HCT116 (cell line): Measurements from ENCODE around the gene PKNOX2. TPM values are rescaled to one million over a fixed set of nuclear protein-coding genes. Genes with fewer than 3 reads are reported as not detected.

Experiments
- ATAC-seq: fragments of 200-7000 bp; cut with Tn5 transposase; 2 replicates; pipeline ENCODE4 v1.9.1; 2020; ENCODE audit warnings: mild to moderate bottlenecking, moderate library complexity
- BruUV-seq: library from RNA; stranded (reverse); fragments of 400-500 nt; replicated peaks from 2 replicates; lab custom pipeline; 2021; lab: Mats Ljungman, UMichigan
- CTCF ChIA-PET: fragments of 300-600 bp; sonication (Branson Sonifier 250); formaldehyde crosslinking; loops from one replicate; lab custom pipeline; 2021; ENCODE audit warnings: antibody characterized with exemption; lab: Charles Lee
- POLR2A ChIA-PET: fragments of 300-600, 350-600 bp; sonication (Branson Sonifier 250); formaldehyde crosslinking; loops from one replicate; lab custom pipeline; 2021; ENCODE audit warnings: antibody characterized with exemption; lab: Charles Lee
- RAD21 ChIA-PET, 2 experiments: fragments of 300-600 bp; sonication (Branson Sonifier 250); formaldehyde crosslinking; loops; one replicate each; lab custom pipeline; 2023; ENCODE audit warnings: low total read pairs in 2 of 2; ENCODE audit not compliant: uncharacterized antibody in 2 of 2, unreplicated experiment in 2 of 2, low non-redundant PET in 1 of 2; lab: Charles Lee
- DNase-seq: peaks from one replicate; pipeline ENCODE4 v3.0.0-alpha.2; 2010; ENCODE audit warnings: low read depth, low spot score
- H2AFZ ChIP-seq: fragments of 200-600 bp; shearing (Covaris generic), sonication (generic); 2 replicates; pipeline ENCODE4 v1.6.1; 2017; ENCODE audit warnings: low read depth, mixed run types, mixed read lengths, antibody characterized with exemption, low read length; ENCODE audit not compliant: poor library complexity, severe bottlenecking
- H3K27ac ChIP-seq: 2 replicates; pipeline ENCODE4 v1.5.1; 2012; ENCODE audit warnings: low read depth, low read length
- H3K27me3 ChIP-seq: fragments of 200-600 bp; sonication (generic); 2 replicates; pipeline ENCODE4 v1.6.1; 2016; ENCODE audit warnings: mixed run types, low read length, mixed read lengths; ENCODE audit not compliant: insufficient read depth
- H3K36me3 ChIP-seq, 2 experiments: fragments of 200-500 bp in 1 of 2; fragments of 200-600 bp in 1 of 2; sonication (Bioruptor generic) in 1 of 2; sonication (generic) in 1 of 2; 2 replicates each; pipeline versions ENCODE4 v1.5.1 to v1.6.1; 2014 to 2016; ENCODE audit warnings: low read length in 2 of 2, inconsistent platforms in 1 of 2, mixed read lengths in 1 of 2, mixed run types in 1 of 2; ENCODE audit not compliant: insufficient read depth in 2 of 2, control insufficient read depth in 1 of 2
- H3K4me1 ChIP-seq, 2 experiments: fragments of 200-600 bp in 1 of 2; sonication (generic) in 1 of 2; 2 replicates each; pipeline versions ENCODE4 v1.5.1 to v1.6.1; 2012 to 2017; ENCODE audit warnings: low read length in 2 of 2, inconsistent platforms in 1 of 2, mild to moderate bottlenecking in 1 of 2, mixed read lengths in 1 of 2, mixed run types in 1 of 2, moderate library complexity in 1 of 2; ENCODE audit not compliant: insufficient read depth in 2 of 2, control insufficient read depth in 1 of 2
- H3K4me2 ChIP-seq: fragments of 200-600 bp; sonication (generic); 2 replicates; pipeline ENCODE4 v1.6.1; 2017; ENCODE audit warnings: mixed run types, low read length, mixed read lengths
- H3K4me3 ChIP-seq, 2 experiments: fragments of 200-600 bp in 1 of 2; sonication (generic) in 1 of 2; replicated peaks in 1 of 2; 2 replicates each; pipeline ENCODE4 v1.5.1; 2011 to 2016; ENCODE audit warnings: low read length in 2 of 2, control low read depth in 1 of 2, low read depth in 1 of 2, mild to moderate bottlenecking in 1 of 2, mixed read lengths in 1 of 2, mixed run types in 1 of 2
- H3K79me2 ChIP-seq: fragments of 200-600 bp; sonication (generic); 2 replicates; pipeline ENCODE4 v1.6.1; 2017; ENCODE audit warnings: mild to moderate bottlenecking, mixed run types, low read length, moderate library complexity, mixed read lengths; ENCODE audit not compliant: insufficient read depth
- H3K9ac ChIP-seq: fragments of 200-600 bp; sonication (generic); 2 replicates; pipeline ENCODE4 v1.6.1; 2016; ENCODE audit warnings: low read length, mixed read lengths
- H3K9me2 ChIP-seq: fragments of 200-600 bp; sonication (generic), shearing (Covaris generic); 2 replicates; pipeline ENCODE4 v1.6.1; 2017; ENCODE audit warnings: mixed run types, mild to moderate bottlenecking, moderate library complexity; ENCODE audit not compliant: insufficient read depth
- H3K9me3 ChIP-seq, 2 experiments: fragments of 200-500 bp in 1 of 2; fragments of 200-600 bp in 1 of 2; sonication (Bioruptor generic) in 1 of 2; sonication (generic) in 1 of 2; 2 replicates each; pipeline ENCODE4 v1.6.1; 2014 to 2017; ENCODE audit warnings: low read length in 2 of 2, mixed read lengths in 2 of 2, inconsistent platforms in 1 of 2, low read depth in 1 of 2, mild to moderate bottlenecking in 1 of 2, mixed run types in 1 of 2, moderate library complexity in 1 of 2; ENCODE audit not compliant: control insufficient read depth in 1 of 2, insufficient read depth in 1 of 2
- H4K20me1 ChIP-seq: fragments of 200-600 bp; sonication (generic), shearing (Covaris generic); 2 replicates; pipeline ENCODE4 v1.6.1; 2017; ENCODE audit warnings: mixed run types, mild to moderate bottlenecking, moderate library complexity; ENCODE audit not compliant: insufficient read depth
- CEBPB ChIP-seq: IDR thresholded peaks from 2 replicates; pipeline ENCODE4 v1.6.1; 2012; ENCODE audit warnings: low read depth
- CTCF ChIP-seq, 3 experiments: fragments of 200-600 bp in 1 of 3; sonication (generic) in 1 of 3; IDR thresholded peaks in 2 of 3; conservative IDR thresholded peaks in 1 of 3; 2 replicates each; pipeline ENCODE4 v1.5.1; 2012 to 2017; ENCODE audit warnings: low read depth in 2 of 3, low read length in 2 of 3, antibody characterized with exemption in 1 of 3, borderline replicate concordance in 1 of 3, control low read depth in 1 of 3, mild to moderate bottlenecking in 1 of 3, mixed read lengths in 1 of 3, mixed run types in 1 of 3, moderate library complexity in 1 of 3; ENCODE audit not compliant: insufficient read depth in 1 of 3
- EZH2 ChIP-seq: fragments of 200-600 bp; sonication (generic); IDR thresholded peaks from 2 replicates; pipeline ENCODE4 v1.6.1; 2017; ENCODE audit warnings: antibody characterized with exemption, mixed run types
- FOSL1 ChIP-seq: IDR thresholded peaks from 2 replicates; pipeline ENCODE4 v1.6.1; 2012; ENCODE audit warnings: low read depth
- JUND ChIP-seq: IDR thresholded peaks from 2 replicates; pipeline ENCODE4 v1.6.1; 2012
- MAX ChIP-seq: IDR thresholded peaks from 2 replicates; pipeline ENCODE4 v1.6.1; 2012
- POLR2A ChIP-seq: IDR thresholded peaks from 2 replicates; pipeline ENCODE4 v1.7.0; 2011; ENCODE audit warnings: borderline replicate concordance; ENCODE audit not compliant: insufficient read depth, insufficient read length; ENCODE audit errors: extremely low read depth
- POLR2AphosphoS5 ChIP-seq: IDR thresholded peaks from 2 replicates; pipeline ENCODE4 v1.6.1; 2011; ENCODE audit warnings: mild to moderate bottlenecking, low read depth, low read length, moderate library complexity
- REST ChIP-seq: IDR thresholded peaks from 2 replicates; pipeline ENCODE4 v1.6.1; 2012; ENCODE audit warnings: low read depth
- SIN3A ChIP-seq: IDR thresholded peaks from 2 replicates; pipeline ENCODE4 v1.6.1; 2012; ENCODE audit warnings: low read depth
- ZBTB33 ChIP-seq: IDR thresholded peaks from 2 replicates; pipeline ENCODE4 v1.6.1; 2011; ENCODE audit warnings: mild to moderate bottlenecking, low read length, moderate library complexity; ENCODE audit not compliant: insufficient replicate concordance; ENCODE audit errors: extremely low read depth
- ZFX ChIP-seq: fragments of 450-650 bp; IDR thresholded peaks from 2 replicates; pipeline ENCODE4 v1.6.1; 2017
- ZNF274 ChIP-seq: fragments of 200-500 bp; sonication (Bioruptor generic); IDR thresholded peaks from 2 replicates; pipeline ENCODE4 v1.6.1; 2014; ENCODE audit warnings: mild to moderate bottlenecking, low read depth, low read length, inconsistent platforms
- intact Hi-C: fragments of 100-400 bp; cut with micrococcal nuclease; formaldehyde crosslinking; loops from 2 replicates; pipeline ENCODE4 v1.10.0; 2022
- total RNA-seq: library from RNA; stranded (reverse); gene quantifications from one replicate; pipeline ENCODE4 v1.2.1, GENCODE V29; 2021; ENCODE audit not compliant: unreplicated experiment

PKNOX2 gene
- total RNA-seq, 1 experiment from 2014 or later = 0.20 TPM

GRCh38 chr11:125257190-125257579 lies 92.6 kb downstream of the PKNOX2 start:
- H3K4me2 ChIP-seq = no peak overlapping the region
- H3K27ac ChIP-seq = no peak overlapping the region
- no peaks in the 10 kb centered on the region for H3K9me3 ChIP-seq
- H3K4me3 ChIP-seq = no peak overlapping the region
- no peaks in the 10 kb centered on the region for H3K36me3 ChIP-seq
- ATAC-seq (peak; percentile 85), DNase-seq (no peak)
- no peaks in the 10 kb centered on the region for H3K4me1 ChIP-seq
- H4K20me1 ChIP-seq = no peaks in the 10 kb centered on the region
- TF ChIP-seq CTCF (IDR thresholded peaks at IDR 0.05 in 2 of 3, conservative IDR thresholded peaks at IDR 0.05 in 1 of 3; ENCODE audit: borderline replicate concordance in 1 of 3, insufficient read depth in 1 of 3, low read depth in 2 of 3, low read length in 2 of 3) = peak in 2 of 3 experiments; percentile 36 to 49; a peak in 4 of 6 replicates
- TF ChIP-seq MAX = no peak
- no peak for TF ChIP-seq POLR2AphosphoS5
- H3K79me2 ChIP-seq = no peaks in the 10 kb centered on the region
- H2AFZ ChIP-seq = no peak overlapping the region
- intact Hi-C loops = no loop called here
- RAD21 ChIA-PET = no interaction called here
- H3K27me3 ChIP-seq = no peaks in the 10 kb centered on the region
- CTCF ChIA-PET = no interaction called here
- POLR2A ChIA-PET = no interaction called here
- no TSS peak for BruUV-seq
- no peak overlapping the region for H3K9ac ChIP-seq
- H3K9me2 ChIP-seq = no peaks in the 10 kb centered on the region

- Histone ChIP-seq H3K27me3 (no peaks in the 10 kb centered on the region), H3K9me2 (no peaks in the 10 kb centered on the region), H2AFZ (no peak overlapping the region), H3K36me3 (no peaks in the 10 kb centered on the region), H4K20me1 (no peaks in the 10 kb centered on the region), H3K27ac (no peak overlapping the region), H3K9ac (no peak overlapping the region), H3K4me1 (no peaks in the 10 kb centered on the region), H3K9me3 (no peaks in the 10 kb centered on the region), H3K4me2 (no peak overlapping the region), H3K4me3 (no peak overlapping the region), H3K79me2 (no peaks in the 10 kb centered on the region)
- no peak for DNase-seq
- POLR2A ChIA-PET = no interaction called here
- RAD21 ChIA-PET = no interaction called here
- no TSS peak for BruUV-seq
- CTCF ChIA-PET = no interaction called here
- intact Hi-C loops = no loop called here
- no peak for ATAC-seq
- TF ChIP-seq ZNF274 (no peak), SIN3A (no peak), CEBPB (no peak), EZH2 (no peak), POLR2AphosphoS5 (no peak), ZFX (no peak), FOSL1 (no peak), REST (no peak), MAX (no peak), ZBTB33 (no peak), POLR2A (no peak), JUND (no peak)
Measured at GRCh38 chr11:125257751-125258150, 93.2 kb downstream of the PKNOX2 start.
